ENCODE measurements around the gene LIN9.

Gene LIN9

DNA sequence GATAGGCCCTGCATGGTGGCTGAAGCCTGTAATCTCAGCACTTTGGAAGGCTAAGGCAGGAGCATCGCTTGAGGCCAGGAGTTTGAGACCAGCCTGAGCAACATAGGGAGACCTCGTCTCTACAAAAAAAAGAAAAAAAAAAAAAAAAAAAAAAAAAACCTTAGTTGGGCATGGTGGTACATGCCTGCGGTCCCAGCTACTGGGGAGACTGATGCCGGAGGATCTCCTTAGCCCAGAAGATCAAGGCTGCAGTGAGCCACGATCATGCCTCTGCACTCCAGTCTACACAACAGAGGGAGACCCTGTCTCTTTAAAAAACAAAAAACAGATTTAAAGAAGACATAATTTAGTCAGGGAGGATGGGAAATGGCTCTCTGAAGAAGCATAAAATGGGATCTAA, 3.8 kb downstream of the LIN9 start:
- CTCF ChIA-PET = interaction anchor here (1.1 to 2.1 kb wide), 4 partner anchors 14 to 99 kb away, joined by 4 to 5 read pairs (median 5); no protein-coding TSS in a partner anchor
- POLR2A ChIA-PET = no interaction called here
- TF ChIP-seq, protein P1, sequence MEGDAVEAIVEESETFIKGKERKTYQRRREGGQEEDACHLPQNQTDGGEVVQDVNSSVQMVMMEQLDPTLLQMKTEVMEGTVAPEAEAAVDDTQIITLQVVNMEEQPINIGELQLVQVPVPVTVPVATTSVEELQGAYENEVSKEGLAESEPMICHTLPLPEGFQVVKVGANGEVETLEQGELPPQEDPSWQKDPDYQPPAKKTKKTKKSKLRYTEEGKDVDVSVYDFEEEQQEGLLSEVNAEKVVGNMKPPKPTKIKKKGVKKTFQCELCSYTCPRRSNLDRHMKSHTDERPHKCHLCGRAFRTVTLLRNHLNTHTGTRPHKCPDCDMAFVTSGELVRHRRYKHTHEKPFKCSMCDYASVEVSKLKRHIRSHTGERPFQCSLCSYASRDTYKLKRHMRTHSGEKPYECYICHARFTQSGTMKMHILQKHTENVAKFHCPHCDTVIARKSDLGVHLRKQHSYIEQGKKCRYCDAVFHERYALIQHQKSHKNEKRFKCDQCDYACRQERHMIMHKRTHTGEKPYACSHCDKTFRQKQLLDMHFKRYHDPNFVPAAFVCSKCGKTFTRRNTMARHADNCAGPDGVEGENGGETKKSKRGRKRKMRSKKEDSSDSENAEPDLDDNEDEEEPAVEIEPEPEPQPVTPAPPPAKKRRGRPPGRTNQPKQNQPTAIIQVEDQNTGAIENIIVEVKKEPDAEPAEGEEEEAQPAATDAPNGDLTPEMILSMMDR (IDR thresholded peaks at IDR 0.05; ENCODE audit: control extremely low read depth, extremely low read depth, low read depth, missing control alignments) = no peak
- DNase-seq (ENCODE audit: extremely low spot score) = no peak

DNA sequence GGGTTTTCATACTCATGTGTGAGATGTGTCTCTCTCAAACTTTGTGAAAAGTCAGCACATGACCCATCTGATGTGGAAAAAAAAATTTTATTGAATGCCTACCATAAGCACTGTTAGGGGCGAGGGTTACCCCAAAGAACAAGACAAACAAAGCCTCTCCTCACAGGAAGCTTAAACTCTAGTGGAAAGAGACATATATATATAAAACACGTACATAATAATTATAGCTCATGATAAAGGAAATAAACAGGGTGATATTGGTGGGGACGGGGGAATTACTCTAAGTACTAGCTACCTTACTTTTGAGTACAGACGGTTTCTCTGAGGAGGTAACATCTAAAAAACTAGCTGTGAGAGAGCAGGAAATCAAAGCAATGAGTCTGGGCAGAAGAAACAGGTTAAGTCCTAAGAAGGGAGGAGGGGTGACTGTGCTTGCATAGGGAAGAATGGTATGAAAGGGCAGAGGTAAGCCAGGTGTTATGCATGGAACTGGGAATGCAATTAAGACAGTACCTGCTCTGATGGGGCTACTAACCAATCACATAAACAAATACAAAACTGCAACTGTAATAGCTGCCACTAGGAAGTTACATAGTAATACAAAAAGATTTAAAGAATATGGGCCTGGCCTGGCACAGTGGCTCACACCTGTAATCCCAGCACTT, 4.5 kb downstream of the LIN9 start:
- TF ChIP-seq, protein P1 (IDR thresholded peaks at IDR 0.05; ENCODE audit: control extremely low read depth, extremely low read depth, low read depth, missing control alignments) = no peak
- ChIA-PET POLR2A (interaction anchor here (0.6 kb wide), 1 partner anchor 103 kb away, joined by 3 read pairs; the partner anchor contains the start of gene PARP1), CTCF (interaction anchor here (0.9 to 3.4 kb wide), 7 partner anchors 22 to 179 kb away, joined by 3 to 12 read pairs (median 3); partner anchors contain the start of gene PARP1)
- no peak for DNase-seq (ENCODE audit: extremely low spot score)

GRCh38 chr1:226302731-226303130, 6.2 kb downstream of the LIN9 start:
- no peak for DNase-seq (ENCODE audit: extremely low spot score)
- TF ChIP-seq, protein P1 (IDR thresholded peaks at IDR 0.05; ENCODE audit: control extremely low read depth, extremely low read depth, low read depth, missing control alignments) = no peak
- ChIA-PET POLR2A (no interaction called here), CTCF (interaction anchor here (1.1 to 3.4 kb wide), 3 partner anchors 10 to 104 kb away, joined by 3 to 13 read pairs (median 12); partner anchors contain the start of gene PARP1)

GRCh38 chr1:226296911-226297310, 12.1 kb downstream of the LIN9 start:
- TF ChIP-seq, protein P1 (IDR thresholded peaks at IDR 0.05; ENCODE audit: control extremely low read depth, extremely low read depth, low read depth, missing control alignments) = no peak
- DNase-seq (ENCODE audit: extremely low spot score) = no peak
- ChIA-PET POLR2A (no interaction called here), CTCF (interaction anchor here (1.3 kb wide), 1 partner anchor 36 kb away, joined by 4 read pairs; no protein-coding TSS in a partner anchor)

GRCh38 chr1:226293553-226293920, 15.4 kb downstream of the LIN9 start:
- DNase-seq (ENCODE audit: extremely low spot score) = no peak
- ChIA-PET POLR2A (no interaction called here), CTCF (interaction anchor here (1.2 to 2.6 kb wide), 3 partner anchors 9 to 22 kb away, joined by 3 to 13 read pairs (median 7); no protein-coding TSS in a partner anchor)
- TF ChIP-seq, protein P1 (IDR thresholded peaks at IDR 0.05; ENCODE audit: control extremely low read depth, extremely low read depth, low read depth, missing control alignments) = no peak

DNA sequence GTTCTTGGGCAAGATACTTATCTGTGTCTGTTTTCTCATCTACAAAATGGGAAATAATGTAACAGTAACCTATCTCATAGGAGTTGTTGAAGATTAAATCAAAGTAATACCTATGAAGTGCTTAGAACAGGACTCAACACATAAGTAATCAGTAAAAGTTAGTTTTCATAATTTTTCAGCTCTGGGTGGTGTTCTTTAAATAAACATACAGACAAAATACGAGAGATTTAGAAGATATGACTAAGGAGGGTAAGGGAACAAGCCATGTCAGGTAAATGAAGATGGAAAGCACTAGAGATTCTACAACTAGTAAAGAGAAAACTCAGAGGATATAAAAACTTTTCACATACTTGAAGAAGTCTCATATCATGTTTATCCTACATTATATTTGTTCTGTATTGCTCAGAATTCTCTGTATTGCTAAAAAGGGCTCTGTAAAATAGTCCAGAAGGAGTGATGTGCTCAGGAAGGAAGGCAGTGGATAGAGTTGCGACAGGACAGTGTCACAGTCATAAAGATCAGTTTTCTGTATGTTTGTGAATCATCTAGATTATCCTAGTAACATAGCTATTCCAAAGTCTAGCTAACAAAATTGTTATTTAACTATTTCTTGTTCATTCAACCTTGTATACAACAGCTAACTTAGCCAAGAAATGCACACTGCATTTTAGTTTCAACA, 16.0 kb downstream of the LIN9 start:
- TF ChIP-seq, protein P1 (IDR thresholded peaks at IDR 0.05; ENCODE audit: control extremely low read depth, extremely low read depth, low read depth, missing control alignments) = no peak
- CTCF ChIA-PET = interaction anchor here (0.7 to 2.6 kb wide), 5 partner anchors 10 to 96 kb away, joined by 3 to 13 read pairs (median 3); no protein-coding TSS in a partner anchor
- POLR2A ChIA-PET = no interaction called here
- no peak for DNase-seq (ENCODE audit: extremely low spot score)

All from GM10248 (cell line).